ENCODE data around the gene TCFL5.

Gene TCFL5

GRCh38 chr20:62894261-62894660, 32.6 kb upstream of the TCFL5 start:
- DNase-seq: no peak

GRCh38 chr20:62893700-62894099, 32.1 kb upstream of the TCFL5 start:
- DNase-seq: no peak

GRCh38 chr20:62892348-62893304, 31.0 kb upstream of the TCFL5 start:
- no peak for DNase-seq

DNA sequence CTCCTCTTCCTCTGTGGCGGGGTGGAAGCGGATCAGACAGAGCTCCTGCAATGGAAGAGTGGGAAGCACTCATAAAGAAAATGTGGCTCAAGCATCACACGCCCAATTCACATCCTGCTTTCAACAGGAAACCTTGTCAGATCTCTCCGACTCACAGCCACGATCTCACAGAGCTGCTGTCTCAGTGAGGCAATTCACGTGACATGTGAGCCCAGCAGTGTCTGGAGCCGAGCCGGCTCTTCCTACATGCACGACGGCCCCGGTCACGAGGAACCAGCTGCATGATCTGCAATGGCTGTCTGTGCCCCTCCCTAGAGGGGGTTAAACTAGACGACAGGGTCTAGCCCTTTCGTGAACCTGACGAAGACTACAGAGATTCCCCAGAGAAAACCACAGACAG, 29.5 kb upstream of the TCFL5 start:
- DNase-seq: no peak

DNA sequence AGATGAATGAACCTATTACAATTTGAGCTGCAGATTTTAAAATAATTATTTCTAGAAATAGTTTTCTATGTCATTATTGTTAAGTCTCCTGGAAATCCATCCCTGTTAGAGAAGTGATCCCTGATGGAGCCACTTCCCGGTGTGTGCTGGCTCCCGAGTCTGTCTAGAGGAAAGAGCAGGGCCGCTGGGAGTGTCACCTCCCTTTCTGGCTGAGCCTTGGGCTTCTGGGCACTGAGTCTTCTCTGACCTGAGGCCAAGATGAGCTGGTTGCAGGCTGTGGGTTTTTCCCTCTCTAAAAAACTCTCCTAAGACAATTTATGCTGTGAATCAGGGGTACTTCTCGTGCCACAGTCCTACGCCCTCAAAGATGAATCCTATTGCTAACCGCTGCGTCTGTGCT, 28.8 kb upstream of the TCFL5 start:
- DNase-seq: no peak

DNA sequence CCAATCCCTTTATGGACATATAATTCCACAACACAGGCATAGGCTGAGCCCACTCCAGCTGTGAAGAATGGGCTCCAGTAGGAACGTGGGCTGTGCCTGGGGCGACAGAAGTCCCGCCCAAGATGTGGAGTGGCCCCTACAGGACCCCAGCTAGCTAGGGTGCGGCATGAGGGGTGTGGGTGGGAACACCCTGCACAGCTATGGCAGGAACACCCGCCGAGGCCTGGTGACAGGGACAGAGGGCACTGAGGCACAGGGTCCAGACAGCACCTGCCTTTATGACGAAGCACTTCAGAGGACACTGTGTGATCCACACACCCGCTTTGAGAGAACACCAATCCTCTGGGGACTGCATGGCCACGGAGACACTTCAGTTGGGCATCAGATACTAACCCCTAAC, 28.2 kb upstream of the TCFL5 start:
- DNase-seq: no peak

DNA sequence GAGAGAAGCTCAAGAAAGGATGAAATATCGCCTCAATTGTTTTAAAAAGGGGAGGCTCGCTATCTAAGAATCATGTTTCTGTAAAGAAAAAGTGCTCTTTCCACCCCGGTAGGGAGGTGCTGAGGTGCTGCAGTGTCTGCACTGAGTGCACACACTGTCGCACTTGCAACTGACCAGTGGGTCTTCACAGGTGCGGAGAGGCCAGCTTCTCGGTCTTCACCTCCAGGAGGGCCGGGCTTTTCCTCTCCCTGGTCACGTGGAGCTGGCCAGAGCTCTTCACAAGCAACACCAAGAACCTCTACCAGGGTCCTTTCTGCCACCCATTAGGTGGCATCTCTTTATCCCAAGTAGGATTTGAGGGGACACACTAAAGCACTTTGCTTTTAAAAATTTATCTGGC, 27.8 kb upstream of the TCFL5 start:
- DNase-seq: no peak

DNA sequence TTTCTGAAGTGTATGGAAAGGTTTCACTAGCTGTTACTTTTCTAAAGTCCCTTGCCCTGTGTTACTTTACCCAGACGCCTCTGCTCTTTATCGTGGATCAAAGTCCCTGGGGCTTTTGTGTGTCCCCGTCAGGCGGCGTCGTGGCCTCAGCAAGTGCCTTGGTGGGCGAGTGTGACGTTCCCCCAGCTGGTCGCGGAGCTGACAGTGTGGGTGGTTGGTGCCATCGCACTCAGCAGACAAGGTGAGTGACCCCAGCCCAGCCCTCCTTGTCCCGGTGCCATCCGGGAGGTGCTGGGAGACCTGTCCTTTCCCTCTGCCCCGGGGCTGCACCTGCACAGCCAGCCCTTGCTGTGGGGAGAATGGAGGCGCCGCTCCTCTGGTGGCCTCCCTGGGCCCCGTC, 27.3 kb upstream of the TCFL5 start:
- DNase-seq: no peak

DNA sequence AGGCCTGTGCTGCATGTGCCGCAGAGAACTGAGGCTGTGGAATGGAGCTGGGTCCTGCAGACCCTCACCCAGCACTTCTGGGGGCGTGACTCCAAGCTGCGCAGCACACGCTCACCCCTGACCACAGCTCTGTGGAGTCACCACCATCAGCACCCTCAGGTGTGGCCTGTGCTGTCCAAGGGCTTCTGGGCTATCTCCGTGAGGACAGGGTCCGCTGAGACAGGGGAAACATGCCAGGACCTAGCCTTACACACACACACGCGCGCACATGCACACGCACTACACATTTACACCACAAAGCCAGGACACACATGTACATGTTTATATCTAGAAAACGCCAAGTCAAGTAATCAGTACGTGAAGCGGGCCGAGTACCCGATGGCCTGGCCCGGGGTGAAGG, 26.8 kb upstream of the TCFL5 start:
- DNase-seq: no peak

GRCh38 chr20:62887860-62888239, 26.2 kb upstream of the TCFL5 start:
- no peak for DNase-seq

DNA sequence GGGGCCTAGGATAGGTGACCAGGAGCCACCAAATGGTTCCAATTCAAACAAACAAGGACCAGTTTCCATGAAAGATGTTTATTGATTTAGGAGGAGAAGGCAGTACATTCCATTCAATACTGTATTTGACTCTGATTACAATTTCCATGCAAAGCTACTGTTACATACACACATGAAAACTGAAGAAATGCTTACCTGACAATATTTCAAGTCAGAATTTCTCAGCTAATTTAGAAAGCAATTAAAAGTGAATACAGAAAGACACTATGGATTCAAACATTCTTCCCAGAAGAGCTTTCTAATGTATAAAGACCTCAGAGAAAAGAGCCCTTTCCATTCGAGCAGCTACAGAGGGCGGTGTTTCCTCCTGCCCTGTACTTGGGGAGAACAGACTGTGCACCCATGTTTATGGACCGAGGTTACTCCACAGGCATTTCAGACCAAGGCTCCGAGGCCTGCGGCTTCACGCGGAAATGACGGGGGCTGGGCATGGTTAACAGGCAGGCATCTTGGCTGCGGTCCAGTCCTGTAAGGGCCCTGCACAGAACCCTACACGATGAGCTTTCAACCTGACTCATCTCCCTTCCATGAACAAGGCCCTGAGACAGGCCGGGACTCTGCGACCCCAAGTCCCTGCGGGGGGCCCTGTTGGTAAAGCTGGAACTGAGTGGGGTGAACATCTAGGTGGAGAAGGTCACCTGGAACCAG, 25.7 kb upstream of the TCFL5 start:
- DNase-seq: no peak

GRCh38 chr20:62886709-62887058, 25.1 kb upstream of the TCFL5 start:
- DNase-seq: no peak

- DNase-seq: no peak
Observed at GRCh38 chr20:62885896-62886708, 24.5 kb upstream of the TCFL5 start.

DNA sequence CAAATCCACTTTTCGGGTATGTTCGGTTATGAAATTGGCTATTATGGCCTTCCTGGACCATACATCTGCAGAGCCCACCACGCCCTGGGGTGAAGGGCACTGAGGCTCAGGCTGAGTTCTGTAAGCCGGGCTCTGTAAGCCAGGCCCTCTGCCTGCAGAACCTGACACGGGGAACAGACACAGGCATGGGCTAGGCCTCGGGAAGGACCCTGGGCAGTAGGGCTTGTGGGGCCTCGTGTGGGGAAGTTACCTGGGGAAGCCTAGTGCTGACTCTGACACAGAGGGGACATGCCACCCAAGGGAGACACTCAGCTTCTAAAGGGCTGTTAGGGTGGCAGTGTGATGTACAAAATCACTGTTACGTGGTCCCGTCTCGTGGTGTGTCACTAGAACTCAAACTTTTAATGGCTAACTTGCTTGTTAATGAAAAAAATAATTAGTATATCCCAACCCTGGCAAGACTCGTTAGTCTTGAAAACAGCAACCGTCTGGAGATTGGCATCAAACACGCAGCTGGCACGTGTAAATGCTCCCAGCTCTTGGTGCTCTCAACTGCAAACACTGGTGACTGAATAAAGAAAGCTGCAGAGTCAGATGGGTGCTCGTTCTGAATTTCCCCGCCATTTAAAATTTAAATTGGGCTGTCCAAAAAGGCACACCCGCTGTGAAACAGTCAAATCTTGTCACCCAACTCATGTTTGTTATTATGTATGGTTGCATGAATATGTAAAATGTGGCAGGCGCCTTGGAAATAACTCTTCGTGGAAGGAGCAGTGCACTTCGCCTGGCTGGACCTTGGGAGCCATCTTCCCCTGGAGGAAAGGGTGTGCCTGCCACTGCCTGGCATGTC, 23.6 kb upstream of the TCFL5 start:
- DNase-seq: no peak

DNA sequence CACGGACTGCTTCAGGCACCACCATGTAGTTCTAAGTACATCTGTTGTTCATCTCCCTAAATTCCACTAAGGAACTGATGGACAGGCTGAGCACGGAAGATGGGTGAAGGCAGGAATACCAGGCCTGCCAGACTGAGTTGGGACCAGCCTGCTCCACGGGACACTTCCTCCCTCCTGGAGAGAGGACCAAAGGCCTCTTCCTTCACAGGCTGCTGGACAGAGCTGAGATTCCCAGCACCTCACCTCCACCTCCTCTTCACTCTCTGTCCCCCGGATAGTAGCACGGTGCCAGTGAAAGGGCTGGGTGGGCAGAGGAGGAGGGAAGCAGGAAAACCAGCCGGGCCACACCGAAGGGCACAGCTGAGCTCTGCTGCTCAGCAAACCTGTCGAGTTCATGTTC, 22.9 kb upstream of the TCFL5 start:
- DNase-seq: no peak

GRCh38 chr20:62882426-62882825, 20.8 kb upstream of the TCFL5 start:
- no peak for DNase-seq

DNA sequence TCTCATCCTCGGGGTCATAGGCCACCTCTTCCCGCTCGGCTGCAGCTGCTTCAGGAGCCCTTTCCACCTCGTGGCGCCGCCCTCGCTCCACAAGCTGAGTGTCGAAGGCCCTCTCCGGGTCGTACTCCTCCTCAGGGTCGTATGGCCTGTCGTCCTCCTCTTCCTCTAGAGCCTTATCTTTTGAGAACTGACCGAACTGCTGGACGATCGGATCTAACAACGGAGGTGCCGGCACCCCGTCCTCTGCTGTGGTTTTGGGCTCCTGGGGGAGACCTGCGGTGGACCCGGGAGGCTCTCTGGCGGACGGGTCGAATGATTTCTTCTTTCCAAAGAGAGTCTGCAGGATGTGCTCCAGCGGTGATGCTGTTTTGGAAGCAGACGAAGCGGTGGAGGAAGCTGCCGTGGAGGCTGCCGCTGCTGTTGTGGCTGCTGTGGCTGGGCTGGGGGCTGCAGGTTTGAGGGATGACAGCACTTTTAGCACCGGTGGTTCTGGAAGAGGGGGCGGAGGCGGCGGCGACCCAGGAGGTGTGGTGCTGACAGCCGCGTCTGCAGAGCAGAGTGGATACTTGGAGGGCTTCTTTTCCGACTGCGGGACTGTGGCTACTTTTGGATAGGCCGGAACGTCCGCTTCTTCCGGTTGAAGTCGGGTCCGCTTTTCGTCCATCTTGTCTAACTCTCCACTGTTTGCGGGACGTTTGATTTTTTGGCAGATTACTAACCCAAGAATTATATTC, 20.2 kb upstream of the TCFL5 start:
- DNase-seq: no peak

DNA sequence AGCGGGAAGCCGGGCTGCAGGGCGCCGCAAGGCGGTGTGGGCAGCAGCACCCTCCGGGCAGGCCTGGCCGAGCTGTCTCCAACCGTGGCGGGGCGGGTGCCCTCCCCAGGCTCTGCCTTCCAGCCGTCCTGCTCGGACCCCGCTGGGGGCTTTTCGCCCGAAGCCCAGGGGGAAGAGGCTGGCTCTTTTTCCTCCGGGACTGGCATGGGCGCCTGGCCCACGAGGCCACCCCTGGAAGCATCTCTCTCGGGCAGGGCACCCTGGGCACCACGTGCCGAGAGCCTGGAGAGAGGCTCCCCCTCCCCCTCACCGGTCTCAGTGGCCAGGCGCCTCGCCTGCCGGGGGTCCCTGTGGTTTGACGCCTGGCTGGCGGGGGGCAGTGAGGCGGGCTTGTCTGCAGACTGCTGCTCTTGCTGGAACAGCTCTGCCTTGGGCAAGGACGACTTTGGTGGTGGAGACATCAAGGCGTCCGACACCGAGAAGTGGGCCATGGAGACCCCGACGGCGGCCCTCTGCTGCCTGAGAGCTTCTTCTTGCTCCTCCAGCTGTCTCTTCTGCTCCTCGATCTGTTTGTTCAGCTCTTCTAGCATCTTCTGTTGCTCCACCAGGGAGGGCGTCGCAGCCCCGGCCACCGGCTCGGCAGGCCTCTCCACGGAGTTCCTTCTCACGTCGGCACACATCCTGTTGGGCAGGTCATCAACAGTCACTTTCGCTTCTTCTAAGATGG, 19.5 kb upstream of the TCFL5 start:
- no peak for DNase-seq

DNA sequence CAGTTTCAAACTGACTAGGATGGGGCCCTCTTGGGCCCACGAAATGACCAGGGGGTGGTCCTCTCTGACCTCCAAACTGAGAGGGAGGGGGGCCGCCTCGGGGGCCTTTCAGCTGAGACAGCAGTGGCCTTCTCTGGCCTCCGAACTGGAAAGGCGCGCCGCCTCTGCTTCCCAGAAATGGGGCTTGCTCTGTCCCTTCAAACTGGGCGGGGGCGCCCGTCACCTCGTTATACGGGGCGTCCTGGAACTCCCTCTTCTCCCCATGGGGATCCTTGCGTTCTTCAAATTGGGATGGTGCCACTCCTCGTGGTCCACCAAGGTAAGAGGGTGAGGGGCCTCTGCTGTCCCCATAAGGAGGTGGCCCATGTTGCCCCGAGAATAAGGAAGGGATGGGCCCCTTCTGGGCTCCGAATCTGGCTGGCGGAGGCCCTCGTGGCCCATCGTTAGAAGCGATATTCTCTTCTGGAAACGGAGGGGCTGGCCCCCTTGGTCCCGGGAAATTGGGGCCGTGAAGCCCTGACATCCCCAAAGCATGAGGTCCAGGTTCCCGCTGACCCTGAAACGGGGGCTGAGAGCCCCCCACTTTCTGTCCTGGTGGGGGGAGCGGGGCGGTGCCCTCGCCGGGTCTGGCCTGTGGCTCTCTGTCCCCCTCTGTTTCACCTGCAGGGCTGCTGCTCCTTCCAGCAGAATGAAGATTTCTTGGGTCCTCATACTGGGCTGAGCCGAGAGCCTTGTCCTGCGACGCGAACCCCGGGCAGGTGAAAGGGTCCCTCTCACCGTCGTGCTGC, 18.7 kb upstream of the TCFL5 start:
- DNase-seq: no peak

Data from bone marrow (tissue), 2 donors.